Measurements from ENCODE around the gene DDIT4.
"Not testable (repeated sequence)": the region's sequence is repeated elsewhere in the genome, so short reads cannot be mapped to it uniquely, and the experiment has no call there.

DDIT4 gene

GRCh38 chr10:72297805-72298591 is 24.3 kb downstream of the DDIT4 start:
- H3K4me3 ChIP-seq (ENCODE audit: low read length in 2 of 2): peak overlapping the region; percentile 87 to 95
- no peaks in the 10 kb centered on the region for H3K9me3 ChIP-seq (ENCODE audit: control insufficient read depth in 2 of 2, low read length in 2 of 2)
- H3K9ac ChIP-seq (ENCODE audit: low read length in 2 of 2): peak overlapping the region; percentile 92
- H3K36me3 ChIP-seq (ENCODE audit: control insufficient read depth in 2 of 2, insufficient read depth in 2 of 2, low read length in 2 of 2): no peaks in the 10 kb centered on the region
- H3K27ac ChIP-seq (ENCODE audit: low read length): peak overlapping the region; percentile 89
- peaks cover 12% of the 10 kb centered on the region for H3K4me1 ChIP-seq (ENCODE audit: control insufficient read depth, insufficient read depth, low read length)
- no peaks in the 10 kb centered on the region for H3K27me3 ChIP-seq (ENCODE audit: control insufficient read depth in 1 of 2, insufficient read depth in 2 of 2, low read length in 2 of 2)

GRCh38 chr10:72298592-72299519 is 25.1 kb downstream of the DDIT4 start:
- Histone ChIP-seq H3K4me1 (ENCODE audit: control insufficient read depth, insufficient read depth, low read length) (peaks cover 12% of the 10 kb centered on the region), H3K9ac (ENCODE audit: low read length in 2 of 2) (peak overlapping the region; percentile 2 to 66), H3K4me3 (ENCODE audit: low read length in 2 of 2) (no peak overlapping the region), H3K27ac (ENCODE audit: low read length) (peak overlapping the region; percentile 89), H3K9me3 (ENCODE audit: control insufficient read depth in 2 of 2, low read length in 2 of 2) (no peaks in the 10 kb centered on the region), H3K36me3 (ENCODE audit: control insufficient read depth in 2 of 2, insufficient read depth in 2 of 2, low read length in 2 of 2) (no peaks in the 10 kb centered on the region), H3K27me3 (ENCODE audit: control insufficient read depth in 1 of 2, insufficient read depth in 2 of 2, low read length in 2 of 2) (no peaks in the 10 kb centered on the region)

- Histone ChIP-seq H3K36me3 (ENCODE audit: control insufficient read depth in 2 of 2, insufficient read depth in 2 of 2, low read length in 2 of 2) (no peaks in the 10 kb centered on the region), H3K4me3 (ENCODE audit: low read length in 2 of 2) (no peak overlapping the region), H3K27ac (ENCODE audit: low read length) (no peak overlapping the region), H3K4me1 (ENCODE audit: control insufficient read depth, insufficient read depth, low read length) (peaks cover 4% of the 10 kb centered on the region), H3K9me3 (ENCODE audit: control insufficient read depth in 2 of 2, low read length in 2 of 2) (no peaks in the 10 kb centered on the region), H3K9ac (ENCODE audit: low read length in 2 of 2) (no peak overlapping the region), H3K27me3 (ENCODE audit: control insufficient read depth in 1 of 2, insufficient read depth in 2 of 2, low read length in 2 of 2) (no peaks in the 10 kb centered on the region)
These were observed 29.9 kb downstream of the DDIT4 start for GRCh38 chr10:72303424-72304128.

GRCh38 chr10:72306215-72306760 is 32.6 kb downstream of the DDIT4 start:
- Histone ChIP-seq H3K27me3 (ENCODE audit: control insufficient read depth in 1 of 2, insufficient read depth in 2 of 2, low read length in 2 of 2) (no peaks in the 10 kb centered on the region), H3K36me3 (ENCODE audit: control insufficient read depth in 2 of 2, insufficient read depth in 2 of 2, low read length in 2 of 2) (no peaks in the 10 kb centered on the region), H3K9me3 (ENCODE audit: control insufficient read depth in 2 of 2, low read length in 2 of 2) (no peaks in the 10 kb centered on the region), H3K4me1 (ENCODE audit: control insufficient read depth, insufficient read depth, low read length) (peaks cover 19% of the 10 kb centered on the region), H3K9ac (ENCODE audit: low read length in 2 of 2) (no peak overlapping the region), H3K27ac (ENCODE audit: low read length) (no peak overlapping the region), H3K4me3 (ENCODE audit: low read length in 2 of 2) (no peak overlapping the region)

- not testable (repeated sequence) for H3K27ac ChIP-seq (ENCODE audit: low read length); H3K36me3 ChIP-seq (ENCODE audit: control insufficient read depth in 2 of 2, insufficient read depth in 2 of 2, low read length in 2 of 2); H3K9ac ChIP-seq (ENCODE audit: low read length in 2 of 2); H3K4me3 ChIP-seq (ENCODE audit: low read length in 2 of 2); H3K9me3 ChIP-seq (ENCODE audit: control insufficient read depth in 2 of 2, low read length in 2 of 2); H3K27me3 ChIP-seq (ENCODE audit: control insufficient read depth in 1 of 2, insufficient read depth in 2 of 2, low read length in 2 of 2)
- H3K4me1 ChIP-seq (ENCODE audit: control insufficient read depth, insufficient read depth, low read length): peaks cover 19% of the 10 kb centered on the region
These were observed 34.0 kb downstream of the DDIT4 start for GRCh38 chr10:72307711-72308110.

- no peaks in the 10 kb centered on the region for H3K27me3 ChIP-seq (ENCODE audit: control insufficient read depth in 1 of 2, insufficient read depth in 2 of 2, low read length in 2 of 2)
- H3K9ac ChIP-seq (ENCODE audit: low read length in 2 of 2): no peak overlapping the region
- H3K27ac ChIP-seq (ENCODE audit: low read length): no peak overlapping the region
- H3K36me3 ChIP-seq (ENCODE audit: control insufficient read depth in 2 of 2, insufficient read depth in 2 of 2, low read length in 2 of 2): no peaks in the 10 kb centered on the region
- H3K4me3 ChIP-seq (ENCODE audit: low read length in 2 of 2): no peak overlapping the region
- no peaks in the 10 kb centered on the region for H3K9me3 ChIP-seq (ENCODE audit: control insufficient read depth in 2 of 2, low read length in 2 of 2)
- peaks cover 19% of the 10 kb centered on the region for H3K4me1 ChIP-seq (ENCODE audit: control insufficient read depth, insufficient read depth, low read length)
These were observed 34.7 kb downstream of the DDIT4 start for GRCh38 chr10:72308320-72308987.

- Histone ChIP-seq H3K9ac (ENCODE audit: low read length in 2 of 2) (no peak overlapping the region), H3K4me1 (ENCODE audit: control insufficient read depth, insufficient read depth, low read length) (peaks cover 19% of the 10 kb centered on the region), H3K27ac (ENCODE audit: low read length) (no peak overlapping the region), H3K4me3 (ENCODE audit: low read length in 2 of 2) (no peak overlapping the region), H3K9me3 (ENCODE audit: control insufficient read depth in 2 of 2, low read length in 2 of 2) (no peaks in the 10 kb centered on the region), H3K36me3 (ENCODE audit: control insufficient read depth in 2 of 2, insufficient read depth in 2 of 2, low read length in 2 of 2) (no peaks in the 10 kb centered on the region), H3K27me3 (ENCODE audit: control insufficient read depth in 1 of 2, insufficient read depth in 2 of 2, low read length in 2 of 2) (no peaks in the 10 kb centered on the region)
These were observed 35.8 kb downstream of the DDIT4 start for GRCh38 chr10:72309290-72310240.

- H3K27ac ChIP-seq (ENCODE audit: low read length): no peak overlapping the region
- H3K9me3 ChIP-seq (ENCODE audit: control insufficient read depth in 2 of 2, low read length in 2 of 2): no peaks in the 10 kb centered on the region
- H3K27me3 ChIP-seq (ENCODE audit: control insufficient read depth in 1 of 2, insufficient read depth in 2 of 2, low read length in 2 of 2): no peaks in the 10 kb centered on the region
- no peak overlapping the region for H3K9ac ChIP-seq (ENCODE audit: low read length in 2 of 2)
- peaks cover 24% of the 10 kb centered on the region for H3K4me1 ChIP-seq (ENCODE audit: control insufficient read depth, insufficient read depth, low read length)
- H3K4me3 ChIP-seq (ENCODE audit: low read length in 2 of 2): no peak overlapping the region
- H3K36me3 ChIP-seq (ENCODE audit: control insufficient read depth in 2 of 2, insufficient read depth in 2 of 2, low read length in 2 of 2): no peaks in the 10 kb centered on the region
These were observed 36.5 kb downstream of the DDIT4 start for GRCh38 chr10:72310241-72310633.

GRCh38 chr10:72310636-72311035 is 36.9 kb downstream of the DDIT4 start:
- Histone ChIP-seq H3K9me3 (ENCODE audit: control insufficient read depth in 2 of 2, low read length in 2 of 2) (no peaks in the 10 kb centered on the region), H3K4me3 (ENCODE audit: low read length in 2 of 2) (no peak overlapping the region), H3K27me3 (ENCODE audit: control insufficient read depth in 1 of 2, insufficient read depth in 2 of 2, low read length in 2 of 2) (no peaks in the 10 kb centered on the region), H3K36me3 (ENCODE audit: control insufficient read depth in 2 of 2, insufficient read depth in 2 of 2, low read length in 2 of 2) (no peaks in the 10 kb centered on the region), H3K4me1 (ENCODE audit: control insufficient read depth, insufficient read depth, low read length) (peaks cover 28% of the 10 kb centered on the region), H3K27ac (ENCODE audit: low read length) (no peak overlapping the region), H3K9ac (ENCODE audit: low read length in 2 of 2) (peak overlapping the region in 1 of 2 donors; percentile 21)

Measured in stomach smooth muscle (tissue), 2 donors.